Small intestine (tissue), 7 donors: ENCODE measurements around the gene MTM1. TPM values are rescaled to one million over a fixed set of nuclear protein-coding genes. Genes with fewer than 3 reads are reported as not detected.

Source experiments
- DNase-seq, 2 donors: peaks; one replicate each; pipeline versions ENCODE4 v3.0.0 to v3.0.0-alpha.2; 2013
- FAIRE-seq: peaks from 2 replicates; lab custom pipeline; 2012; peaks lifted over from hg19 to GRCh38; lab: Jason Lieb, UNC
- H3K27ac ChIP-seq, 3 donors: one replicate each; pipeline ENCODE4 v1.5.1; 2013; ENCODE audit warnings: low read length in 2 of 3, mild to moderate bottlenecking in 2 of 3, control low read depth in 1 of 3, inconsistent platforms in 1 of 3, low read depth in 1 of 3, moderate library complexity in 1 of 3
- H3K27me3 ChIP-seq, 3 donors: one replicate each; pipeline ENCODE4 v1.6.1; 2013; ENCODE audit warnings: low read length in 3 of 3, inconsistent platforms in 1 of 3; ENCODE audit not compliant: control insufficient read depth in 3 of 3, insufficient read depth in 3 of 3
- H3K36me3 ChIP-seq, 3 donors: one replicate each; pipeline ENCODE4 v1.6.1; 2013; ENCODE audit warnings: low read length in 3 of 3, inconsistent platforms in 1 of 3, low read depth in 1 of 3, mild to moderate bottlenecking in 1 of 3, moderate library complexity in 1 of 3; ENCODE audit not compliant: control insufficient read depth in 3 of 3, insufficient read depth in 2 of 3
- H3K4me1 ChIP-seq, 3 donors: one replicate each; pipeline ENCODE4 v1.6.1; 2013; ENCODE audit warnings: low read length in 2 of 3, inconsistent platforms in 1 of 3, low read depth in 1 of 3, mild to moderate bottlenecking in 1 of 3, moderate library complexity in 1 of 3; ENCODE audit not compliant: control insufficient read depth in 3 of 3, insufficient read depth in 2 of 3
- H3K4me3 ChIP-seq, 3 donors: one replicate each; pipeline ENCODE4 v1.5.1; 2013; ENCODE audit warnings: low read length in 3 of 3, control low read depth in 1 of 3, inconsistent platforms in 1 of 3, low read depth in 1 of 3, mild to moderate bottlenecking in 1 of 3, moderate library complexity in 1 of 3
- H3K9me3 ChIP-seq, 2 donors: one replicate each; pipeline ENCODE4 v1.6.1; 2013; ENCODE audit warnings: low read depth in 1 of 2, low read length in 1 of 2; ENCODE audit not compliant: control insufficient read depth in 2 of 2, insufficient read depth in 1 of 2
- WGBS, 3 donors: extraction: QIAGEN DNeasy Blood & Tissue Kit; methylation state at CpG; one replicate each; pipeline ENCODE4 v1.1.7; 2013; 5-methylcytosine and 5-hydroxymethylcytosine counted together
- polyA plus RNA-seq, 4 donors: library from polyadenylated mRNA; stranded (reverse) in 3 of 4; unstranded in 1 of 4; fragments of 200-250 nt in 3 of 4; fragments of 120-200 nt in 1 of 4; gene quantifications; one replicate each; pipeline versions ENCODE4 v1.2.1 to v1.2.3, GENCODE V29; 2013
- donor health status: healthy with polysubstance abuse.
- donor health status: control.
- donor health status: control.
- donor health status: Bipolar disorder and iron deficiency.
- donor health status: healthy.

The MTM1 gene
- polyA plus RNA-seq, 4 donors = 7.1 to 16.9 (median 11.9) TPM

- DNase-seq = no peak
Measured at GRCh38 chrX:150565551-150565950, 2.9 kb upstream of the MTM1 start.

GRCh38 chrX:150566734-150567182, 1.7 kb upstream of the MTM1 start:
- no peak overlapping the region for H3K4me3 ChIP-seq
- H3K36me3 ChIP-seq = no peaks in the 10 kb centered on the region
- H3K9me3 ChIP-seq = no peaks in the 10 kb centered on the region
- WGBS, 3 donors = 47 to 68% (median 65%) methylated on average over 3 of the region's 3 CpGs
- H3K27ac ChIP-seq = no peak overlapping the region
- no peak for FAIRE-seq
- DNase-seq = no peak
- no peaks in the 10 kb centered on the region for H3K27me3 ChIP-seq
- H3K4me1 ChIP-seq = peaks cover 0 to 16% (median 0%) of the 10 kb centered on the region in 3 donors

More at GRCh38 chrX:150565551-150565950, 2.9 kb upstream of the MTM1 start:
- no peaks in the 10 kb centered on the region for H3K27me3 ChIP-seq
- H3K36me3 ChIP-seq = no peaks in the 10 kb centered on the region
- H3K4me3 ChIP-seq = no peak overlapping the region
- H3K4me1 ChIP-seq = peaks cover 0 to 9% (median 0%) of the 10 kb centered on the region in 3 donors
- FAIRE-seq = no peak
- no peak overlapping the region for H3K27ac ChIP-seq
- 66 to 88% (median 88%) methylated on average over 4 to 5 of the region's 5 CpGs for WGBS, 3 donors
- H3K9me3 ChIP-seq = no peaks in the 10 kb centered on the region

DNA sequence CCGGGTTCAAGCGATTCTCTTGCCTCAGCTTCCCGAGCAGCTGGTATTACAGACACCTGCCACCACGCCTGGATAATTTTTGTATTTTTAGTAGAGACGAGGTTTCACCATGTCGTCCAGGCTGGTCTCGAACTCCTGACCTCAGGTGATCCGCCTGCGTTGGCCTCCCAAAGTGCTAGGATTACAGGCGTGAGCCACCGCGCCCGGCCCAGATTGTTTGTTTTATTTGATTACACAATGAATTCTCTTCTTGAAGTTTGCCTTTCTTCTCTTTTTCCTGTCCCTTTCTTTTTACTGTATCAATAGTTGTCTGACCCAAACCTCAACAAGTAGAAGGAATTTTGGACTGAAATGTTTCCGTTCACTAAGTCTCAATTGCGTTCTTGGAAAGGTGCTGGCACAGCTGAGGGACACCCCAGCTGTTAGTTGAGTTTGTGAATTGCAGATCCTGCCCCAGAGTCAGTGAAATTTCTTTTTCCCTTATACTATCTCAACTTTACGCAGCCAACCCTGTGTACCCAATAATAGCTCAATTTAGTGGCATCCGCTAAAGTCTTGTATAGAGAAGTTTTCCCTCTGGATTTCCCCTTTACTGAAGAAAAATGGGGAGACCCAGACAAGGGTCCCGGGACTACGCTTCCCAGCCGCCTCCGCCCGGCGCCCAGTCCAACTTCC, 639 bp upstream of the MTM1 start:
- peaks cover 0 to 20% (median 5%) of the 10 kb centered on the region in 3 donors for H3K4me1 ChIP-seq
- H3K36me3 ChIP-seq = no peaks in the 10 kb centered on the region
- peak overlapping the region in 2 of 3 donors; percentile 38 to 60 for H3K27ac ChIP-seq
- H3K4me3 ChIP-seq = peak overlapping the region in 1 of 3 donors; percentile 19
- no peaks in the 10 kb centered on the region for H3K27me3 ChIP-seq
- DNase-seq (no peak), FAIRE-seq (no peak)
- no peaks in the 10 kb centered on the region for H3K9me3 ChIP-seq
- 49 to 63% (median 56%) methylated on average over 18 to 23 of the region's 23 CpGs for WGBS, 3 donors

GRCh38 chrX:150569155-150569477, 695 bp downstream of the MTM1 start:
- Histone ChIP-seq H3K4me3 (peak overlapping the region; percentile 49 to 66 (median 53)), H3K9me3 (no peaks in the 10 kb centered on the region), H3K4me1 (peaks cover 0 to 28% (median 10%) of the 10 kb centered on the region in 3 donors), H3K27me3 (no peaks in the 10 kb centered on the region), H3K27ac (peak overlapping the region; percentile 68 to 97 (median 92)), H3K36me3 (no peaks in the 10 kb centered on the region)
- DNase-seq (no peak), FAIRE-seq (no peak)
- WGBS, 3 donors = 1 to 47% (median 12%) methylated on average over 13 to 17 of the region's 17 CpGs

GRCh38 chrX:150570512-150570911, 2.1 kb downstream of the MTM1 start:
- peaks cover 0 to 30% (median 10%) of the 10 kb centered on the region in 3 donors for H3K4me1 ChIP-seq
- WGBS, 3 donors = 18 to 34% (median 28%) methylated on average over 3 of the region's 3 CpGs
- DNase-seq (peak; percentile 59 to 70), FAIRE-seq (peak; percentile 81)
- H3K27ac ChIP-seq = peak overlapping the region in 2 of 3 donors; percentile 16 to 92
- H3K36me3 ChIP-seq = peaks cover 0 to 2% (median 0%) of the 10 kb centered on the region in 3 donors
- no peak overlapping the region for H3K4me3 ChIP-seq
- H3K27me3 ChIP-seq = no peaks in the 10 kb centered on the region
- H3K9me3 ChIP-seq = no peaks in the 10 kb centered on the region

- FAIRE-seq (no peak), DNase-seq (no peak)
- Histone ChIP-seq H3K27ac (peak overlapping the region in 2 of 3 donors; percentile 42 to 54), H3K27me3 (no peaks in the 10 kb centered on the region), H3K9me3 (no peaks in the 10 kb centered on the region), H3K4me1 (peaks cover 0 to 30% (median 10%) of the 10 kb centered on the region in 3 donors), H3K4me3 (no peak overlapping the region), H3K36me3 (peaks cover 0 to 2% (median 0%) of the 10 kb centered on the region in 3 donors)
- 13 to 37% (median 24%) methylated on average over 1 of the region's 1 CpG for WGBS, 3 donors
Measured at GRCh38 chrX:150572206-150572605, 3.8 kb downstream of the MTM1 start.

GRCh38 chrX:150573106-150573505, 4.7 kb downstream of the MTM1 start:
- H3K36me3 ChIP-seq = peaks cover 0 to 3% (median 0%) of the 10 kb centered on the region in 3 donors
- H3K4me3 ChIP-seq = no peak overlapping the region
- H3K27ac ChIP-seq = peak overlapping the region; percentile 12 to 50 (median 38)
- H3K4me1 ChIP-seq = peaks cover 0 to 30% (median 10%) of the 10 kb centered on the region in 3 donors
- FAIRE-seq (no peak), DNase-seq (no peak)
- no peaks in the 10 kb centered on the region for H3K27me3 ChIP-seq
- peaks cover 0 to 1% of the 10 kb centered on the region in 2 donors for H3K9me3 ChIP-seq
- WGBS, 3 donors = 17 to 37% (median 23%) methylated on average over 1 of the region's 1 CpG

DNA sequence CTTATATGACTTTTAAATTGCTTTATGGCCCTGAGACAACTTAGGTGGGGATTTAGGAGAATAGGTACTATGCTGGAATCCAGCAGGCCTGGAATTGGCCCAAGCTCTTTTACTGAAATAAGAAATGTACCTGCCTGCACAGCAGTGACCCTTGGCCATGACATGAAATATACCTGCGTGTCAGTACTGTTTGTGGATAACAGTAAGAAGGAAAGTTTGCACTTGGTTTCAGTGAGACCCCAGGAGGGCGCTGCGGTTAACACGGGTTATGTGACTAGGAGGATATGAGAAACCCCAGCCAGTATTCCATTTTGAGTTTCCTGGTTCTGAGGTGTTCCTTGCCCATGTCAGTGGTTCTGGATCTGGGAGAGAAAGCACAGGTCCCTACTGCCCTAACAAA, 5.3 kb downstream of the MTM1 start:
- 43 to 59% (median 45%) methylated on average over 4 of the region's 4 CpGs for WGBS, 3 donors
- DNase-seq (no peak), FAIRE-seq (no peak)
- H3K4me3 ChIP-seq = no peak overlapping the region
- H3K4me1 ChIP-seq = peaks cover 0 to 30% (median 10%) of the 10 kb centered on the region in 3 donors
- peak overlapping the region in 2 of 3 donors; percentile 24 to 38 for H3K27ac ChIP-seq
- H3K27me3 ChIP-seq = no peaks in the 10 kb centered on the region
- H3K9me3 ChIP-seq = peaks cover 0 to 3% of the 10 kb centered on the region in 2 donors
- peaks cover 0 to 5% (median 0%) of the 10 kb centered on the region in 3 donors for H3K36me3 ChIP-seq
